Activated CD8-positive, alpha-beta memory T cell treated with anti-CD3 and anti-CD28 coated beads for 24 hours (primary cell): ENCODE results near the gene NT5DC4.

Experiments used
- DNase-seq: peaks from one replicate; pipeline ENCODE4 v3.0.0-alpha.2; 2020

NT5DC4 gene

GRCh38 chr2:112757265-112757664 lies 36.4 kb downstream of the NT5DC4 start:
- no peak for DNase-seq

- no peak for DNase-seq
Observed at GRCh38 chr2:112758711-112759110, 37.9 kb downstream of the NT5DC4 start.

GRCh38 chr2:112760149-112760548 lies 39.3 kb downstream of the NT5DC4 start:
- no peak for DNase-seq

- DNase-seq: no peak
Observed at GRCh38 chr2:112762276-112762675, 41.5 kb downstream of the NT5DC4 start.

GRCh38 chr2:112764071-112765044 lies 43.5 kb downstream of the NT5DC4 start, which contains the start of gene CKAP2L:
Gene CKAP2L (minus strand): TSS chr2:112764609. CDS start chr2:112764598, 11 bp downstream.
- peak; percentile 95 for DNase-seq

GRCh38 chr2:112765251-112765650 lies 44.4 kb downstream of the NT5DC4 start:
- DNase-seq: no peak

- no peak for DNase-seq
Observed at GRCh38 chr2:112767693-112768330, 47.0 kb downstream of the NT5DC4 start.

GRCh38 chr2:112768432-112768831 lies 47.6 kb downstream of the NT5DC4 start:
- no peak for DNase-seq

- no peak for DNase-seq
Observed at GRCh38 chr2:112772322-112772721, 51.5 kb downstream of the NT5DC4 start.

GRCh38 chr2:112772911-112773475 lies 52.2 kb downstream of the NT5DC4 start:
- no peak for DNase-seq

- no peak for DNase-seq
Observed at GRCh38 chr2:112773556-112773955, 52.7 kb downstream of the NT5DC4 start.

- DNase-seq: no peak
Observed at GRCh38 chr2:112774536-112775285, 53.9 kb downstream of the NT5DC4 start.

GRCh38 chr2:112776113-112776512 lies 55.3 kb downstream of the NT5DC4 start:
- no peak for DNase-seq

- no peak for DNase-seq
Observed at GRCh38 chr2:112777036-112777435, 56.2 kb downstream of the NT5DC4 start.

- no peak for DNase-seq
Observed at GRCh38 chr2:112779598-112779997, 58.8 kb downstream of the NT5DC4 start.

GRCh38 chr2:112782234-112782799 lies 61.5 kb downstream of the NT5DC4 start:
- DNase-seq: no peak

GRCh38 chr2:112783187-112783714 lies 62.4 kb downstream of the NT5DC4 start:
- no peak for DNase-seq

- DNase-seq: no peak
Observed at GRCh38 chr2:112784199-112785189, 63.7 kb downstream of the NT5DC4 start, which contains the start of gene IL1A. Gene IL1A (minus strand): TSS chr2:112784493. CDS start chr2:112783770, 723 bp downstream.

GRCh38 chr2:112787294-112787693 lies 66.5 kb downstream of the NT5DC4 start:
- DNase-seq: no peak

GRCh38 chr2:112787729-112788393 lies 67.0 kb downstream of the NT5DC4 start:
- no peak for DNase-seq
